COLO668 (cell line): ENCODE measurements around the gene THOC6.

Source experiments
- DNase-seq: peaks from one replicate; lab custom pipeline; 2025; ENCODE audit not compliant: unreplicated experiment; lab: John Stamatoyannopoulos, UW

The THOC6 gene

DNA sequence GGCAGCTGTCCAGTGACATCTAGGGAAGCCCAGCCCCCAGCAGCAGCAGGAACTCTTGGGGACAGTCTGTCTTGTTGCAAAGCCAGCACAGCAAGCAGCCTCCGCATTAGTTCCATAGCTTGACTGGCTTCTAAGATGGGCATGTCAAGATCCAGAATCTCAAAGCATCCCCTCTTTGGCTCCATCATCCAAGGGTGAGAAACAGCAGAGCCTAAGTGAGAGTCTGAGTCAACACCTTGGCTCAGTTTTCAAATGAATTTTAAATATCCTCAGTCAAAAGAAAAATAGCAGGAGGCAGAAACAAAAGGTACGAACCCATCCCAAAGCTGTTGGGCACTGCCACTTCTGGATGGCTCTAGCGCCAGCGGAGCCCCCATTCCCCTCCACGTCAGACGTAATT, 8.9 kb upstream of the THOC6 start:
- no peak for DNase-seq

DNA sequence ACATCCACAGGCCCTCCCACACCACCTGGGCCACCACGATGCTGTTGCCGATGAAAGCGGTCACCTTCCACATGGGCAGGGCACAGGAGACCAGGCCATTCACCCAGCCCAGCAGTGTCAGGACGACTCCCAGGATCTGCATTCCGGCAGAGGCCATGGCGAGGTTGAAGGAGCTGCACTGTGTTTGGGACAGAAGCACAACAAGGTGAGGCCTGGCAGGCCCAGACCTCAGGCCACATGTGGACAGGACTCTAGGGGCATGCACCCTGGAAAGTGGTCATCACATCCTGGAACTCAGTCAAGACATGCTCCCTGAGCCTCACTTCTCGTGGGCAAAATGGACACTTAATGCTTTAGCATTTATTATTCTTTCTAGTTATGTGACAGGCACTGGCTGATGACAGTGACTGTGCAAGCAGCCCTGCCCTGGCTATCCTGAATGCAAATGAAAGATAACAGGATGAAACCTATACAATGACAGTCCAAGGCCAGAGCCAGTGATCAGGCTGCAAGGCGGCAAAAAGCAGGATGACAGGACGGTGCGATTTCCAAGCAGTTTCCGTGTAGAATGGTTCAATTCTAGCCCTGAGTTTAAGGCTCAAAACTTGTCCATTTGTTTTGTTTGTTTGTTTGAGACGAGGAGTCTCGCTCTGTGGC, 7.8 kb upstream of the THOC6 start:
- no peak for DNase-seq

DNA sequence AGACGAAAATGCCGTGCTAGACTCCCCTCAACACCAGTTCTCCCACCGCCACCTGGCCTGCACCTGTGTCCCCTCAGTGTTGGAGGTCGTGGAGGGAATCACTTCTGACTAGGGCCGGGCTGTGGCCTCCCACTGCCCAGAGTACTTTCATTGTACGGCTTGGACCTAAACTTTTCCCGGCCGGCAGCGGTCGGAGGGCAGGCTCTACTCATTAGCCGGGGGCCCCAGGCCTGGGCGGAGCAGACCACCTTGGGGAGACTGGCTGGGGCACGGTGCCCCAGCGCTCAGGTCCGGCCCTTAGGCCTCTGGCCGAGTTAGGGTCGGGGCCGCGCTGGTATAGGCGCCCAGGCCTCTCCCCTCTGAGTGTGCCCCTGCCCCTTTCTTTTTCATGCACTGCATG, 6.5 kb upstream of the THOC6 start:
- no peak for DNase-seq

DNA sequence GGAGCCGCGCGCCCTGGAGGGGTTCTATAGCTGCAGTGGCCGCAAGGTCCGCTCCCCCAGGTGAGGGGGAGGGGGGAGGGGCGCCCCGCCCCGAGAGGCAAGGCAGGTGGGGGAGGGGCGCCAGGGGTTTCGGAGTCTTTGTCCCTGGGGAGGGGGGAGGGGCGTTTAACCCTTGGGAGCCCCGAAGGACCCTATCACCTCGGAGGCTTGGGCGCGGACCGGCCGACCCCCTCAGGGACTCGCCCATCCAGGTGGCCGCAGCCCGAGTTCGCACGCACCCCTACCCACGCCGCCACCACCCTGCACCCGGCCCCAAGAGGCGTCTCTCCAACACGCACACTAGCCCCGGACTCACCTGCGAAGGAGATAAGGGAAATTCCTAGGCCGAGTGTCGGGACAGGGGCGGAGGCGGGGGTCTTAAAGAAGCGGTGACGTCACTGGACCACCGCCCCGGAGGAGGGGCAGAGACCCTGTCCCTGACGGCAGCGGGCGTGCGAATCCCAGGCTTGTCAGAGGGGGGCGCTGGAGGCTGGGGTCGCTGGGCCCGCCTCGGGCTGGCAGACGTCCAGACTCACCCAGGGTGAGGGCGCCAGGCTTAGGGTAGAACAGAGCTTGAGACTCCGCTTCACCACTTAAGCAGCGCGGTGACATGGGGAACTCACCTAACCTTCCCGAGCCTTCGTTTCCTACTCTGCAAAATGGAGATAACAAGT, 5.9 kb upstream of the THOC6 start, which contains the start of gene CLDN6:
Gene CLDN6 (minus strand): TSS at position 390 of the 713 bp plus-strand sequence. CDS start 2,162 bp downstream, outside the sequence.
- DNase-seq, result peak; percentile 38

DNA sequence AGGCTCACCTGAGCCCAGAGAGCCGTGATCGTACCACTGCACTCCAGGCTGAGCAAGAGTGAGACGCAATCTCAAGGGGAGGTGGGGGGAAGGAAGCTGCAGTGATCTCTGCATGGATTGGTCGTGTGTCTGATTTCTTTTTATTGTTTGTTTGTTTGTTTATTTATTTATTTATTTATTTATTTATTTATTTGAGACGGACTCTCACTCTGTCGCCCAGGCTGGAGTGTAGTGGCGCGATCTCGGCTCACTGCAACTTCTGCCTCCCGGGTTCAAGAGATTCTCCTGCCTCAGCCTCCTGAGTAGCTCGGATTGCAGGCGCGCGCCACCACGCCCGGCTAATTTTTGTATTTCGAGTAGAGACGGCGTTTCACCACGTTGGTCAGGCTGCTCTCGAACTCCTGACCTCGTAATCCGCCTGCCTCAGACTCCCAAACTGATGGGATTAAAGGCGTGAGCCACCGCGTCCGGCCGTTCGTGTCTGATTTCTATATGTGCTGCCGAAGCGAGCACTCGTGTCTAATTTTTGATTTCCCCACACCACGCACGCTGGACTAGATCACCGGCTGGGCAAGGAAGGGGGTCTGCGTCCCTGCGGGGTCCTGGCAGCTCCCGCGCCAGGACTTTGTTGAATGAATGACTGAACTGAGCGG, 4.1 kb upstream of the THOC6 start:
- no peak for DNase-seq

DNA sequence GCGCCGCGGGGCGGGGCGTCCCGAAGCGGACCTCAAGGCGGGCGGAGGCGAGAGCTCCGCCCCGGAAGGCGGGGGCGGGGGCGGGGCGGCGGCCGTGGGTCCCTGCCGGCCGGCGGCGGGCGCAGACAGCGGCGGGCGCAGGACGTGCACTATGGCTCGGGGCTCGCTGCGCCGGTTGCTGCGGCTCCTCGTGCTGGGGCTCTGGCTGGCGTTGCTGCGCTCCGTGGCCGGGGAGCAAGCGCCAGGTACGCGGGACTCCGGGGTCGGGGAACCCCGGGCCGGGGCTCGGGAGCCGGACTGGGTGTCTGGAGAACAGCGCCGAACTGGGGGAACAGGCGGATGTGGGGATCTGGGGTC, 3.6 kb upstream of the THOC6 start, which contains the start of gene TNFRSF12A:
Gene TNFRSF12A (plus strand): TSS at position 122 of the 357 bp plus-strand sequence. CDS start 30 bp downstream, at position 152.
- peak; percentile 86 for DNase-seq

DNA sequence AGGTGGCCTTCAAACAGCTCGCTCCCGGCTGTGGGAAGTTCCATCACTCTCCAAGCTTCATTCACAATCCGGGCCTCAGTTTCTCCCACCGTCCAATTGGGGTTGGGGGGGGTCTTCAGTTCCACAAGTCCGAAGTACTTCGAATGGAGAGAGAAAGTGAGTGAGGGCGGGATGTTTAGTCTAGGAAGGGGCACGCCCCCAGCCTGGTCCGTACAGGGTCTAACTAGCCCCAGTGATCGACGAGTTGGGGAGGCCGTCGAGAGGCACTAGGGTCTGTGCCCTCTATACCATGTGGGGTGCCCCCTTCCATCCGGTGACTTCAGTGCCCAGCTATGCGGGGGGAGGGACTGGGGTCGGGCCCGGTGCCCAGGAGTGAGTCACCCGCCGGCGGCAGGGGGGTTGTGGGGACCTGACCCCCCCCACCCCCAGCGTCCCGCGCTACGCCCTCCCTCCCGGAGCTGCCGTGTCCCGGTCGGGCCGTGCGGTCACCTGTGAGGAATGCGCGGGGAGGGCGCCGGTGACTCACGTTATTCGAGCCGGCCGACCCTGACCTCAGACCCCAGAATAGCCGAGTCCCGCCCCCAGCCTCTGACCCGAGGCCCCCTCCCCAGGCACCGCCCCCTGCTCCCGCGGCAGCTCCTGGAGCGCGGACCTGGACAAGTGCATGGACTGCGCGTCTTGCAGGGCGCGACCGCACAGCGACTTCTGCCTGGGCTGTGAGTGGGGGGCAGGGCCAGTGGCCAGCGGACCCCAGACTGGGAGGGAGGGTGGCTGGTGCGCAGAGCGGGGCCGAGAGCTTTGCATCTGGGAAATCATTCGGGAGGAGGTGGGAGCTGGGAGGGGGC, 3.0 kb upstream of the THOC6 start:
- DNase-seq, result peak; percentile 55

DNA sequence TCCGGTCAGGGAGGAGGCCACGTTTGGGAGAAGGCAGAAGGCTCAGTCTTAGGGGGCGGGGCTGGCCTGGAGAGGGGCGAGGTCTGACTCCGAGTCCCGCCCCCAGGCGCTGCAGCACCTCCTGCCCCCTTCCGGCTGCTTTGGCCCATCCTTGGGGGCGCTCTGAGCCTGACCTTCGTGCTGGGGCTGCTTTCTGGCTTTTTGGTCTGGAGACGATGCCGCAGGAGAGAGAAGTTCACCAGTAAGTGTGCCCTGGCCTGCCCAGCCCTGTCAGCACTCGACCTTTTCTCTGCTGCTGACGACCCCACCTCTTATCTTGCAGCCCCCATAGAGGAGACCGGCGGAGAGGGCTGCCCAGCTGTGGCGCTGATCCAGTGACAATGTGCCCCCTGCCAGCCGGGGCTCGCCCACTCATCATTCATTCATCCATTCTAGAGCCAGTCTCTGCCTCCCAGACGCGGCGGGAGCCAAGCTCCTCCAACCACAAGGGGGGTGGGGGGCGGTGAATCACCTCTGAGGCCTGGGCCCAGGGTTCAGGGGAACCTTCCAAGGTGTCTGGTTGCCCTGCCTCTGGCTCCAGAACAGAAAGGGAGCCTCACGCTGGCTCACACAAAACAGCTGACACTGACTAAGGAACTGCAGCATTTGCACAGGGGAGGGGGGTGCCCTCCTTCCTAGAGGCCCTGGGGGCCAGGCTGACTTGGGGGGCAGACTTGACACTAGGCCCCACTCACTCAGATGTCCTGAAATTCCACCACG, 2.2 kb upstream of the THOC6 start:
- peak; percentile 73 for DNase-seq

DNA sequence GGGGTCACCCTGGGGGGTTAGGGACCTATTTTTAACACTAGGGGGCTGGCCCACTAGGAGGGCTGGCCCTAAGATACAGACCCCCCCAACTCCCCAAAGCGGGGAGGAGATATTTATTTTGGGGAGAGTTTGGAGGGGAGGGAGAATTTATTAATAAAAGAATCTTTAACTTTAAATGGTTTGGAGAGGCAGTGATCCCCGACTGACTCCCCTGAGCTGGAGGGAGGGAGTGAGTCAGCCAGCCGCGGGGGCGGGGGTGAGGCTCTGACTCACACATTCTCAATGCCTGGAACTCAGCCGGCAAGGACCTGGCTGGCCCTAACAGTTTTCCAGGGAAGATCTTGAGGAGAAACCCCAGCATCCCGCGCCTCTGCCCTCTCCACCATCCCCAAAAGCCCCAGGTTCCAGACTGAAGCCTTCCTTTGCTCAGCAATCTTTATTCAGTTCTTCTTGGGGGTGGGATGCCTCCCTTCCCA, 1.6 kb upstream of the THOC6 start:
- peak; percentile 72 for DNase-seq

DNA sequence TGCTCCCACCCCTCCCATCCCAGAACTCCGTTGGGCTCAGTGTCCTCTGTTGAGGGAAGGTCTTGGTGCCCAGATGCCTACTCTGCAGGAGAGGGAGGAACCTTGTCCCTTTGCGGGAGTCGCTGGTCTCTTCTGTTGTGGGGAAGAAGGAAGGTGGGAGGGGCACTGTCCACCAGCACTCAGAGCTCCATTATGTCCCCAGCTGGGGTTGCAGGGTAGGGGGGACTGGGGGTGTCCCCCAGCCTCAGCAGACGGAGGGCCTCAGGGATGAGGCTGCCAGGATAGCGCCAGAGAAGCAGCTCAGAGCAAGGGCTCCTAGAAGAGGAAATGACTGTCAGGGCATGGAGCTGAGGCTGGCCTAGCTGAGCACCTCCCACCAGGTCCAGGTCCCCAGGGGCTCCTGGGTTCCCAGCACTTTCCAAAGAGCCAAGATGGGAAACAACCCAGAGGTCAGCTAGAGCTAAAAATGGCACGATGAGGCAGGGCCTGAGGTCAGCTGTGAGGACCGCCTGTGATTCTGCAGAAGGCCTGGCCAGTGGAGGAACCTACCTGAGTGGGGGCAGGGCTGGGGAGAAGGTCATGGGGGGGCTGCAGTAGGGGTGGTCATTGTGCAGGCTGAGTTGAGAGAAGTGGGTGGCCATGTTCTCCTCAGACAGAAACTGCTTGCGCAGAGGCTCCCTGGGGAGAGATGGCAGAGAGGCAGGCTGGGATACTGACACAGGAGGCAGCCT, 986 bp upstream of the THOC6 start:
- no peak for DNase-seq

DNA sequence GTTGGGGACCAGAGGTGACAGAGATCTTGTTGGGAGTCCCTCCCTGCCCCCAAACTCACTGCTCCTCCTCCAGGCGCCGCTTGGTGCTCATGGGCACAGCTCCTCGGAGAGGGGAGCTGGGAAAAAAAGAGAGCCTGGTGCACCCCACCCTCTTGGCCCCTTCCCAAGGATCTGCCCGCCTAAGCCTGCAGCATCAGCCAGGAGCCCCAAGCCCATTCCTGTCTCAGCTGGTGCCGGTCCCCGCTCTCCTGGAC, 493 bp upstream of the THOC6 start:
- DNase-seq, result peak; percentile 25

DNA sequence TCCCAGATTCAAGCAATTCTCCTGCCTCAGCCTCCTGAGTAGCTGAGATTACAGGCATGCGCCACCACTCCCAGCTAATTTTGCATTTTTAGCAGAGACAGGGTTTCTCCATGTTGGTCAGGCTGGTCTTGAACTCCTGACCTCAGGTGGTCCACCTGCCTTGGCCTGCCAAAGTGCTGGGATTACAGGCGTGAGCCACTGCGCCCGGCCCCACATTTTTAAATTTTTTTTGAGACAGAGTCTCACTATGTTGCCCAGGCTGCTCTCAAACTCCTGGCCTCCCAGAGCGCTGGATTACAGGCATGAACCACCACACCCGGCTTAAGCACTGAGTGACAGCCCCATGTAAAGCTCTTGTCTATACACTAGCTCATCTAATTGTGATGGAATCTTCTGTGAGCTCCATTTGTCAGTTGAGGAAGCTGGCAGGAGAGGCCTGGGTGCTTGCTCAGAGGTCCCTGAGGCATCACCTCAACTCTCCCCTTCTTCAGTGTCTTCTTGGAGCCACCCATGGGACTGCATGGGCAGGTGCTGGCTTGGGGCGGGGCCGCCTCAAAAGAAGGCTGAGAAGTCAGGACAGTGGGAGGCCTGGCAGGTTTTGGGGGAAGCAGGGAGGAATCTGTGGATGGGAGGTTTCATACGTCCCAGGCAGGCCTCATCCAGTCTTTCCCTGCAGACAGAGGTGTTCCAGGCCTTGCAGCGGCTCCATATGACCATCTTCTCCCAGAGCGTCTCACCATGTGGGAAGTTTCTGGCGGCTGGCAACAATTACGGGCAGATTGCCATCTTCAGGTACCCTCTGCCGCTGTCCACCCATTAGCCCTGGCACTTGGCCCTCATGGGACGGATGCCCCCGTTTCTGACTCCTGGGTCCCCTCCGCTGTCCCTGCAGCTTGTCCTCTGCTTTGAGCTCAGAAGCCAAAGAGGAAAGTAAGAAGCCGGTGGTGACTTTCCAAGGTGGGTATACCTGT, 1.5 kb downstream of the THOC6 start:
- DNase-seq, result no peak

DNA sequence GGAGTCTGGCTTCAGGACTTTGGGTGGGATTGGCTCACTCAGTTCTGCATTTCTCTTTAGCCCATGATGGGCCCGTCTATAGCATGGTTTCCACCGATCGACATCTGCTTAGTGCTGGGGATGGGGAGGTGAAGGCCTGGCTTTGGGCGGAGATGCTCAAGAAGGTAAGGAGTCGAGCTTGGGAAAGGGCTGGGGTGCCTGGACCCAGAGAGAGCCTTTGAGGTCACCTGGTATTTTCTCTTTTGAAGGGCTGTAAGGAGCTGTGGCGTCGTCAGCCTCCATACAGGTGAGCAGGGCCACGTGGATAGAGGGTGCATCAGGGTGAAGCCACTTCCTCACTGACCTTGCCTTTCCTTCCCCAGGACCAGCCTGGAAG, 2.2 kb downstream of the THOC6 start:
- no peak for DNase-seq

DNA sequence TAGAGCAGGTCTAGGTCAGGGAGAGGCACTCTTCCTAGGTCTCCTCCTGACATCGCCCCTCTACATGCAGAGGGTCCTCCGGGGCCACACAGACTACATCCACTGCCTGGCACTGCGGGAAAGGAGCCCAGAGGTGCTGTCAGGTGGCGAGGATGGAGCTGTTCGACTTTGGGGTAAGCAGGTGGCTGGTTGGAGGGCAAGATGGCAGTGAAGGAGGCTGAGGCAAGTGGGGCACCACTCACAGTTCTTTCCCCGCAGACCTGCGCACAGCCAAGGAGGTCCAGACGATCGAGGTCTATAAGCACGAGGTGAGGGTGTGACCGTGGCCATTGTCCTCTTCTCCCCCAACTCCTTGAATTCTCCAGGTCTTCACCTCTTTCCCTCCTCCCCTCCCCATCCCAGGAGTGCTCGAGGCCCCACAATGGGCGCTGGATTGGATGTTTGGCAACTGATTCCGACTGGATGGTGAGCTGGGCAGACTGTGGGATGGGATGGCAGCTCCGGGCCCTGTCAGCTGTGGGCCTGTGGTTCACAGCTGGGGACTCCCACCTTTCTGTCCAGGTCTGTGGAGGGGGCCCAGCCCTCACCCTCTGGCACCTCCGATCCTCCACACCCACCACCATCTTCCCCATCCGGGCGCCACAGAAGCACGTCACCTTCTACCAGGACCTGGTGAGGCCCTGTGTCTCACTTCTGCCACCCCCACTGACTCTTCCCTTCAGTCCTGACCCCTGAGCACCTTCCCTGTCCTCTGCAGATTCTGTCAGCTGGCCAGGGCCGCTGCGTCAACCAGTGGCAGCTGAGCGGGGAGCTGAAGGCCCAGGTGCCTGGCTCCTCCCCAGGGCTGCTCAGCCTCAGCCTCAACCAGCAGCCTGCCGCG, 3.0 kb downstream of the THOC6 start:
- DNase-seq, result no peak

DNA sequence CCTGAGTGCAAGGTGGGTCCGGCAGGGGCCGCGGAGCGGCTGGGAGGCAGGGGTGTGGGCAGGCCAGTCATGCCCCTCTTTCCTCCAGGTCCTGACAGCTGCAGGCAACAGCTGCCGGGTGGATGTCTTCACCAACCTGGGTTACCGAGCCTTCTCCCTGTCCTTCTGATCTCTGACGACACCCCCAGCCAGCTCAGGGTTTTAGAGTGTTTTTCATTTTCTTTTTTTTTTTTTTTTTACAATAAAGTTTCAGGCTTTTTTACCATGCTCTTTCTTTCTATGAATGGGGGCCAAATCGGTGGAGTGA, 3.6 kb downstream of the THOC6 start:
- no peak for DNase-seq

DNA sequence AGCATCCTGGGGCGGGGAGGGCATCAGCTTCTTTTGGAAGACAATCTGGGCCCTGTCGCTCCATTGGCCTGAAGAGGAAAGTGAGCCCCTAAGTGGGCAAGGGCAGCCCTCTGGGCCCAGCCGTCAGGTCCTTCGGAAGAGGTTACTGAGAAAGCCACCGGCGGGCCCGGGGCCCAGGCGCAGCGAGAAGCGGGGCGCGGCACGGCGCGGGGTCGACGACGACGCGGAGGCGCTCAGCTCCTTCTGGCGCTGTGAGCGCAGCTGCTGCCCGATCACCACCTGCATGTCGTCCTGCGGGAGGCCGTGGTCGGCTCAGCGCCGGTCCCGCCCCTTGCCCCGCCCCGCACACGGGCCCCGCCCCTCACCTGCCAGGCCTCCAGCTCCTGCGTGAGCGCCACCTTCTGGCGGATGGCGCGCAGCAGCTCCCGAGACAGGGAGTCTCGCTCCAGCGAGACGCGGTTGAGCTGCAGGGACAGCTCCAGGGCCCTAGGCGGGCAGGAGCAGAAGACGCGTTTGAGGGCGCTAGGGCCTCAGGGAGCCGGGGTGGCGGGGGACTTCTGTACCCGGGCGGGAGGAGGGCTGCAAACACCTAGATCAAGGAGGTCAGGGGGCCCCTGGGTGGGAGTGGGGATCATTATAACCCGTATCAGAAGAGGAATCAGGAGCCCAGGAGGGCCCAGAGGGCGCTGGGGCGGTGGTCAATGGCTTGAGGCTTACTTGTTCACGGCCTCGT, 4.3 kb downstream of the THOC6 start:
- peak; percentile 94 for DNase-seq

DNA sequence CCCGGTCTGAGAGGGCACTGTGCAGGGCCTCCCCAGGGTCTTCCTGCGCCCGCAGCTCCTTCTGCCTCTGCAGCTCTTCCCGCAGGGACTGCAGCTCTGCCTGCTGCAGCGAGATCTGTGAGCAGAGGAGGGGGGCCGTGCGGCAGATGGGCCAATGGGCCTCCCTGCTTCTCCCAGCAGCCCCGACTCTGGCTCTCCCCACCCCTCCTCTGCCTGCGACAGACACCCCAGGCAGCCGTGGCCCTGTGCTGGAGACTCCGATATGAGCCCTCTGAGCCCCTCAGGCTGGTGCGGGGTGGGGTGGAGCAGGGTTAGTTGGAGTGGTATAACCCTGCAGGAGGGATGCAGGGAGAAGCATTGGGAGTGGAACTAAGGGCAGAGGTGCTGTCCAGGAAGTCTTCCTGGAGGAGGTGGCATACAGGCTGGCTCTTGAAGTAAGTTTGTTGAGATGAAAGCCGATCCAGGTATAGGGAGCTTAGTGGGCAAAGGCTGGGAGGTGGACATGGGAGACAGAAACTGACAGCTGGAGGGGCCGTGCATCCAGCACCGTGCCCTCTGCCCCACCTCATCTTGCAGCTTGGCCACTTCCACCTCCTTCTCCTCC, 5.0 kb downstream of the THOC6 start:
- no peak for DNase-seq
